Effector memory CD4-positive, alpha-beta T cell (primary cell): ENCODE measurements around the gene CASP5.

Source experiments
- DNase-seq, 3 donors: peaks; one replicate each; pipeline ENCODE4 v3.0.0-alpha.2; 2020
- H3K27ac ChIP-seq: 2 replicates; pipeline ENCODE4 v1.7.0; 2013; ENCODE audit warnings: mild to moderate bottlenecking, low read length, moderate library complexity; ENCODE audit not compliant: insufficient read depth, poor library complexity, severe bottlenecking
- H3K27me3 ChIP-seq: replicated peaks from 2 replicates; pipeline ENCODE4 v1.7.0; 2013; ENCODE audit warnings: mild to moderate bottlenecking, low read length; ENCODE audit not compliant: insufficient read depth, control insufficient read depth, poor library complexity, severe bottlenecking
- H3K36me3 ChIP-seq: 2 replicates; pipeline ENCODE4 v1.7.0; 2013; ENCODE audit warnings: mild to moderate bottlenecking, low read length, moderate library complexity; ENCODE audit not compliant: control insufficient read depth, insufficient read depth
- H3K4me1 ChIP-seq: 2 replicates; pipeline ENCODE4 v1.7.0; 2013; ENCODE audit warnings: low read length, mild to moderate bottlenecking; ENCODE audit not compliant: control insufficient read depth, insufficient read depth, poor library complexity, severe bottlenecking
- H3K4me3 ChIP-seq: 2 replicates; pipeline ENCODE4 v1.7.0; 2013; ENCODE audit warnings: low read length, low read depth, mild to moderate bottlenecking; ENCODE audit not compliant: insufficient read depth, poor library complexity, severe bottlenecking
- H3K9me3 ChIP-seq: 2 replicates; pipeline ENCODE4 v1.7.0; 2013; ENCODE audit warnings: mild to moderate bottlenecking, low read length, moderate library complexity; ENCODE audit not compliant: control insufficient read depth

The CASP5 gene

GRCh38 chr11:105033781-105034180 lies 10.8 kb upstream of the CASP5 start:
- Histone ChIP-seq H3K27ac (peak overlapping the region; percentile 64), H3K9me3 (no peaks in the 10 kb centered on the region), H3K4me1 (peaks cover 12% of the 10 kb centered on the region), H3K36me3 (peaks cover 20% of the 10 kb centered on the region), H3K4me3 (peak overlapping the region; percentile 73), H3K27me3 (no peaks in the 10 kb centered on the region)
- no peak for DNase-seq

DNA sequence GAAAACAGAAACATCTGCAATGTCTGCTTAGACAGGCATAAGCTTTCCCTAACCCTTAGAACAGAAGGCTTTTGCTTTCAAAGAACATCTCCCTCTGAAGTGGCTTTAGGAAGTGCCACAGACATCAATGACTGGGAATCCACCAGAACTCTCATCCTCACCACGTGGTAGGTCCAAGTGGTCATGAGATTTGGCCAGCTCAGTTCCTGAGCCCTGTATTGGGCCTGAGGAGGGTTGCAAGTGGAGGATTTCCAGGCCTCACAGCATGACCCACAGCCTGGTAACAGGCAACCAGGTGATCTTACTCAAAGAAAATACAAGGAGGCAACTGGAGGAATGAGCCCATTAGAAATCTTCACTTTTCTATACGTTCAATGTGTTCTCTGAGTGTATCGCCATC lies 10.4 kb upstream of the CASP5 start:
- no peak for DNase-seq
- Histone ChIP-seq H3K4me1 (peaks cover 12% of the 10 kb centered on the region), H3K36me3 (peaks cover 20% of the 10 kb centered on the region), H3K27ac (peak overlapping the region; percentile 9), H3K27me3 (no peaks in the 10 kb centered on the region), H3K4me3 (peak overlapping the region; percentile 73), H3K9me3 (no peaks in the 10 kb centered on the region)

- Histone ChIP-seq H3K4me1 (peaks cover 12% of the 10 kb centered on the region), H3K27me3 (no peaks in the 10 kb centered on the region), H3K36me3 (peaks cover 25% of the 10 kb centered on the region), H3K27ac (no peak overlapping the region), H3K4me3 (peak overlapping the region; percentile 9), H3K9me3 (no peaks in the 10 kb centered on the region)
- DNase-seq: no peak
These were observed 9.5 kb upstream of the CASP5 start for GRCh38 chr11:105032495-105032894.

DNA sequence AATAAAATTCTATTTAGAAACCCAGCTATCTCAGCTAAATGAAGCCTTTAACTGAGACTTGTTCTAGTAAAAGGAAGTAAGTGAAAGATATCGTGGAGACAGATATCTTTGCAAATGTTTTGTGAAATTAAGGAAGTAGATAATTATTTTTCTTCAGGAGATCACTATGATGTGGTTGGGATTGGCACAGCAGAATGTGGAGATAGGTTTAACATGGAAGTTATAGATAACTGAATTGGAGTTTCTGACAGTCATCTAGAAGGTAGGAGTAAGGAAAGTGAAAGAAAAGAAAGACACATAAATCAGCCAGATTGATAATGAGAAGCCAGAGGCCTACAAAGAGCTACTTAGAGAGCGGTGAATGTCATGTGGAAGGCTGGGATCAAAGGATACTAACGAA lies 4.7 kb upstream of the CASP5 start:
- H3K9me3 ChIP-seq: no peaks in the 10 kb centered on the region
- DNase-seq: no peak
- H3K4me1 ChIP-seq: no peaks in the 10 kb centered on the region
- H3K27ac ChIP-seq: peak overlapping the region; percentile 21
- no peak overlapping the region for H3K4me3 ChIP-seq
- H3K27me3 ChIP-seq: no peaks in the 10 kb centered on the region
- peaks cover 47% of the 10 kb centered on the region for H3K36me3 ChIP-seq

DNA sequence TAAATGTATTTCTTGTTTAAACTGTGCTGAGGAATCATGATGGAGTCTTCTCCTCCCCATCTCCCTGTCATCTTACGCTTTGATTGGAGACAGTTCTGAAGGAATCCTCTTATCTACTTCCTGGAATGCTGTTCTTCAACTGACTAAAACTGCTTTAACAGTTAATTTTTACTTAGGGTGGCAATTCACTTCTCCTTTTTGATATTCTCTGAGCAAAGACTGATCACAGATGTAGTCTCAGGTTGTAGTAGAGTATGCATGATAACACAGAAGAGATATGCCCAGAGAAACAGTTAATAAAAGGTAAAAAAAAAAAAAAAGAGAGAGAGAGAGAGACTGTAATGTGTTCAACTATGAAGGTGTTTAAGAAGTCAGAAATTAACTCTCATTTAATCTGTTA lies 1.4 kb upstream of the CASP5 start:
- no peak overlapping the region for H3K27ac ChIP-seq
- peaks cover 28% of the 10 kb centered on the region for H3K36me3 ChIP-seq
- H3K27me3 ChIP-seq: no peaks in the 10 kb centered on the region

DNA sequence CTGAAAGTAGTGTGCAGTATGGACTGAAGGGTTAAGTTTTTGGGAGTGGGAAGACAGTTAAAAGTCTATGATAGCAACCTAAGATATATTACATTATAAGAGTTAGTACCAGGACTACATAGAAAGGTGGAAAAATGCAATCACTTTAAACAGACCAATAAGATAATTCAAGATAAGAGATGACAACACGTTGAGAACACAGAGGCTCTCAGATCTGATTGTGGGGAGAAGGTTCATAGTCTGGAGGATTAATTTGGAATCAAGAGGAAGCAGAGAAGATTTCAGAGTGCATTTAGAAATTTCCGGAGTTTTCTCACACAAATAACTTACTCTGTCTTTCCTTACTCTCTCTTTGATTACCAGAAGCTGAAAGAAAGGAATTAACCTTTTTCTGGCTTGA lies 441 bp downstream of the CASP5 start:
- no peaks in the 10 kb centered on the region for H3K27me3 ChIP-seq
- H3K4me3 ChIP-seq: no peak overlapping the region

More for the DNA sequence above, 1.4 kb upstream of the CASP5 start:
- no peak overlapping the region for H3K4me3 ChIP-seq
- no peaks in the 10 kb centered on the region for H3K4me1 ChIP-seq
- no peak for DNase-seq
- no peaks in the 10 kb centered on the region for H3K9me3 ChIP-seq

GRCh38 chr11:105007463-105007862 lies 15.5 kb downstream of the CASP5 start:
- no peaks in the 10 kb centered on the region for H3K4me1 ChIP-seq
- no peaks in the 10 kb centered on the region for H3K36me3 ChIP-seq
- DNase-seq: no peak
- no peak overlapping the region for H3K27ac ChIP-seq
- H3K27me3 ChIP-seq: no peaks in the 10 kb centered on the region
- H3K4me3 ChIP-seq: no peak overlapping the region
- no peaks in the 10 kb centered on the region for H3K9me3 ChIP-seq

More for the DNA sequence above, 441 bp downstream of the CASP5 start:
- DNase-seq: no peak
- Histone ChIP-seq H3K27ac (no peak overlapping the region), H3K4me1 (no peaks in the 10 kb centered on the region), H3K36me3 (peaks cover 22% of the 10 kb centered on the region), H3K9me3 (no peaks in the 10 kb centered on the region)

DNA sequence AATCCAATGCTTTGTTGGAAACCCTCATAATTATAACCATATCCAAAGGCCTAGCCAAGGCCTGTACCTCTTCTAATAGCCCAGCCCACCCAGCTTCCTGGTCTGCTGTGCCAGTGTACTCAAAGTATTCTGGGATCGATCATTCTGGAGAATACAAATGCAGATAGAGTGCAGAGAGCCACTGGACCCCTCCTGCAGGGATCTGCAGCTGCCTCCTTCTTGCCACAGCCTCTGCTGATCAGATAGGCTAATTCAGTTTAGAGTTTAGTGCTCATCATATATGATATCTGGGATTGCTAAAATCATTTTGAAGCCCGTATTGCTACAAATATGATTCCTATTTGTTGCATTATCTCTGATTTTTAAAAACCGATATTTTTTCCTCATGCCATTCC lies 17.5 kb downstream of the CASP5 start:
- no peak for DNase-seq

DNA sequence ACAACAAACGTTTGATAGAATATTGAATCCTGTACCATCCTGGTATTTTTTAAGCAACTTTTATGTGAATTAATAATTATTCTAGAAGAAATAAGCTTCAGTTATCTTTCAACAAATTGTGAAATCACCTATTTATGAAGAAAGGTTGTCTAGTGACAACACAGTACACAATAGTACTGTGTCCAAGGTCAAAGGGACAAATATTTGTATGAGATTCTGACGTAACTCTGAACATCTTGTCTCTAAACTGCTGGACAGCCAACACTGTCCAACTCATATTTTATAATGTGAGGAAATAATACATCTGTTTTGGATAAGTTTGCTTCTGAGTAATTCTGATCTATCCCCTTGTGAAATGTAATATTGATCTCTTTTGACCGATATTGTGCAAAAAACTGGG lies 18.9 kb downstream of the CASP5 start:
- Histone ChIP-seq H3K27me3 (no peaks in the 10 kb centered on the region), H3K9me3 (no peaks in the 10 kb centered on the region), H3K27ac (no peak overlapping the region), H3K4me1 (no peaks in the 10 kb centered on the region), H3K36me3 (no peaks in the 10 kb centered on the region), H3K4me3 (no peak overlapping the region)
- DNase-seq: no peak

More for the DNA sequence above, 17.5 kb downstream of the CASP5 start:
- H3K4me1 ChIP-seq: no peaks in the 10 kb centered on the region
- no peaks in the 10 kb centered on the region for H3K36me3 ChIP-seq
- H3K27ac ChIP-seq: no peak overlapping the region
- H3K4me3 ChIP-seq: no peak overlapping the region
- no peaks in the 10 kb centered on the region for H3K9me3 ChIP-seq
- H3K27me3 ChIP-seq: no peaks in the 10 kb centered on the region

- no peaks in the 10 kb centered on the region for H3K9me3 ChIP-seq
- H3K27me3 ChIP-seq: no peaks in the 10 kb centered on the region
- no peaks in the 10 kb centered on the region for H3K4me1 ChIP-seq
- no peak for DNase-seq
- H3K27ac ChIP-seq: no peak overlapping the region
- H3K4me3 ChIP-seq: no peak overlapping the region
- no peaks in the 10 kb centered on the region for H3K36me3 ChIP-seq
These were observed 19.8 kb downstream of the CASP5 start for GRCh38 chr11:105003151-105003550.

DNA sequence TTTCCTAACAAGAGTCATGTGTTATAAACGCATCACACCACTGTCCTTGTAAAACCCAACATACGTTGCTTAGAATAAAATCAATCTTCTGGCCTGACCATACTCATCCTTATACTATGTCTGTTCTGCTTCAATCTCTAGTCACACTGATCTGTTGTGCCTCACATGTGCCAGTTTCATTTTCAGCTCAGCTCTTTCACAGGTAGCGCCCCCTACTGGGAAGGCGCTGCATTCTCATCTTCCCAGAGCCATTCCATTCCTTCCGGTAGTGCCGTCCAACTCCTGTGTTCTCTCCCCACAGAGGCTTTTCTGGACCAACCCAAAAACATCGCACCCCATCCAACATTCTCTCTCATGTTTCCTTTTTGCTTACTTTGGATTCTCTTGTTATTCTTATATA lies 22.2 kb downstream of the CASP5 start:
- H3K36me3 ChIP-seq: no peaks in the 10 kb centered on the region
- H3K9me3 ChIP-seq: no peaks in the 10 kb centered on the region
- no peaks in the 10 kb centered on the region for H3K4me1 ChIP-seq
- no peak overlapping the region for H3K27ac ChIP-seq
- no peak overlapping the region for H3K4me3 ChIP-seq
- DNase-seq: peak; percentile 5 to 41 (median 30)
- H3K27me3 ChIP-seq: no peaks in the 10 kb centered on the region
